GM18499 (cell line): ENCODE results near the gene RPAP3.
"Not testable (repeated sequence)": the region's sequence is repeated elsewhere in the genome, so short reads cannot be mapped to it uniquely, and the experiment has no call there.

Experiments
- ATAC-seq: cut with Tn5 transposase; IDR thresholded peaks from one replicate; pipeline ENCODE4 v1.9.1; 2021; ENCODE audit warnings: moderate number of reproducible peaks; ENCODE audit not compliant: insufficient read depth, unreplicated experiment

RPAP3 gene

GRCh38 chr12:47698055-47698454, 7.8 kb downstream of the RPAP3 start:
- no peak for ATAC-seq

- no peak for ATAC-seq
Observed at GRCh38 chr12:47689215-47689614, 16.6 kb downstream of the RPAP3 start.

GRCh38 chr12:47687636-47688035, 18.2 kb downstream of the RPAP3 start:
- ATAC-seq: no peak

- no peak for ATAC-seq
Observed at GRCh38 chr12:47686645-47687240, 19.1 kb downstream of the RPAP3 start.

GRCh38 chr12:47679785-47680184, 26.0 kb downstream of the RPAP3 start:
- ATAC-seq: no peak

- no peak for ATAC-seq
Observed at GRCh38 chr12:47672068-47672467, 33.8 kb downstream of the RPAP3 start.

- not testable (repeated sequence) for ATAC-seq
Observed at GRCh38 chr12:47667935-47668334, 37.9 kb downstream of the RPAP3 start.

GRCh38 chr12:47652521-47653234, 53.2 kb downstream of the RPAP3 start:
- no peak for ATAC-seq

- no peak for ATAC-seq
Observed at GRCh38 chr12:47651368-47652254, 54.2 kb downstream of the RPAP3 start.

- peak; percentile 78 for ATAC-seq
Observed at GRCh38 chr12:47650469-47650868, 55.4 kb downstream of the RPAP3 start.

GRCh38 chr12:47649381-47649780, 56.4 kb downstream of the RPAP3 start:
- no peak for ATAC-seq

- no peak for ATAC-seq
Observed at GRCh38 chr12:47648056-47648579, 57.7 kb downstream of the RPAP3 start.

- ATAC-seq: not testable (repeated sequence)
Observed at GRCh38 chr12:47642310-47642709, 63.5 kb downstream of the RPAP3 start.

GRCh38 chr12:47636908-47637780, 68.7 kb downstream of the RPAP3 start:
- ATAC-seq: no peak

- ATAC-seq: not testable (repeated sequence)
Observed at GRCh38 chr12:47635770-47636169, 70.1 kb downstream of the RPAP3 start.

GRCh38 chr12:47634127-47634526, 71.7 kb downstream of the RPAP3 start:
- ATAC-seq: no peak

GRCh38 chr12:47621960-47622359, 83.9 kb downstream of the RPAP3 start:
- no peak for ATAC-seq

- ATAC-seq: no peak
Observed at GRCh38 chr12:47617476-47617875, 88.4 kb downstream of the RPAP3 start.

GRCh38 chr12:47616440-47616839, 89.4 kb downstream of the RPAP3 start:
- no peak for ATAC-seq

- ATAC-seq: no peak
Observed at GRCh38 chr12:47615711-47616110, 90.1 kb downstream of the RPAP3 start.
